Measurements from ENCODE around the gene SLC9A5. TPM values are rescaled to one million over a fixed set of nuclear protein-coding genes. Genes with fewer than 3 reads are reported as not detected.

Gene SLC9A5
- total and polyA plus RNA-seq, 9 of the 15 experiments (the other 6 are each of a cell fraction or from before 2014, with no cell fraction given), result 0.06 to 3.1 (median 1.2) TPM

- TF ChIP-seq NFIC (IDR thresholded peaks at IDR 0.05), result peak; percentile 98
- TF ChIP-seq SMARCA5 (IDR thresholded peaks at IDR 0.05), result no peak
- no peak for TF ChIP-seq ZMIZ1 (IDR thresholded peaks at IDR 0.05; ENCODE audit: low read depth in 2 of 2, low read length in 2 of 2)
- TF ChIP-seq HDGF (IDR thresholded peaks at IDR 0.05), result no peak
- TF ChIP-seq MCM2 (IDR thresholded peaks at IDR 0.05; ENCODE audit: low read depth), result no peak
- no peak for TF ChIP-seq ZFP91 (CRISPR knock-in tag; IDR thresholded peaks at IDR 0.05)
- TF ChIP-seq CREM (IDR thresholded peaks at IDR 0.05; ENCODE audit: low read depth), result peak; percentile 76
- TF ChIP-seq MCM5 (IDR thresholded peaks at IDR 0.05; ENCODE audit: low read depth), result no peak
- TF ChIP-seq MYC (IDR thresholded peaks at IDR 0.05; ENCODE audit: low read depth, low read length), result peak; percentile 81
- no peak for TF ChIP-seq MYC (CRISPR knock-in tag; IDR thresholded peaks at IDR 0.05; ENCODE audit: borderline replicate concordance, low read depth)
- TF ChIP-seq FOXO4 (CRISPR knock-in tag; IDR thresholded peaks at IDR 0.05), result 0 out of 2 replicates have a peak, but pooled peaks have one; percentile 6
- TF ChIP-seq MCM3 (IDR thresholded peaks at IDR 0.05), result no peak
- TF ChIP-seq ZNF274 (IDR thresholded peaks at IDR 0.05; ENCODE audit: borderline replicate concordance, low read depth, low read length), result no peak
- TF ChIP-seq STAT6 (CRISPR knock-in tag; IDR thresholded peaks at IDR 0.05), result no peak
- TF ChIP-seq ZNF589 (CRISPR knock-in tag; IDR thresholded peaks at IDR 0.05; ENCODE audit: low read depth), result peak; percentile 67; the same call in 1 of the 2 replicates
- 0 out of 2 replicates have a peak, but pooled peaks have one; percentile 27 for TF ChIP-seq ZNF143 (CRISPR knock-in tag; IDR thresholded peaks at IDR 0.05)
- TF ChIP-seq HDAC3 (IDR thresholded peaks at IDR 0.05; ENCODE audit: borderline replicate concordance, partially characterized antibody), result no peak
- TF ChIP-seq TFAP4 (CRISPR knock-in tag; IDR thresholded peaks at IDR 0.05; ENCODE audit: borderline replicate concordance), result no peak; the same call in 1 of the 2 replicates
Observed at GRCh38 chr16:67279296-67280089, 30.7 kb downstream of the SLC9A5 start, which contains the start of gene PLEKHG4 (continued).

All from K562 (cell line).